Adrenal gland (tissue), 5 donors: ENCODE data around the gene NEXMIF.

ENCODE experiments used
- CTCF ChIP-seq, 6 experiments: fragments of 450-650 bp in 4 of 6; fragments of 200-600 bp in 2 of 6; sonication (generic) in 1 of 6; IDR thresholded peaks; 1 replicate in 5 of 6; 2 replicates in 1 of 6; pipeline versions ENCODE4 v1.5.1 to v1.8.0; 2016 to 2021; ENCODE audit warnings: antibody characterized with exemption in 6 of 6, mild to moderate bottlenecking in 2 of 6, moderate library complexity in 1 of 6
- POLR2A ChIP-seq, 2 donors: fragments of 450-650 bp; IDR thresholded peaks; one replicate each; pipeline ENCODE4 v1.6.1; 2017; ENCODE audit warnings: antibody characterized with exemption in 2 of 2, mild to moderate bottlenecking in 2 of 2, moderate library complexity in 1 of 2
- donor health status: DM: no; HTN: no; CAD: no.

DNA sequence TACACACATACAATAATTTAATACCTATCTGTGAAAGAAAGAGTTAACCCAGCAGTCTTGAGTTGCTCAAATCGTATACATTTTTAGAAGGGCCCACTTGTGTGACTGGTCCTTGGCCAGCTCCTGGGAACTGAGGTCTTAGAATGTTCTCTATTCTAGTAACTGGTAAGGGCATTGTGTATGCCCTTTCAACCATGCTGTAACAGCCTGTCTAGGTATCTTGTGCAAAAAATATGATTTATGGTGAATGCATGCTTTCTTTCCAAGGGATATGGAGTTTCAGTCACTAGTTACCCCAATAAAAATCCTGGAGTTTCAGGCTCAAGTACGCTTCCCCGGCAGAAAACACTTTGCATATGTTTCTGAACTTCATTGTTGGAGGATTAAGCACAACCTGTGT is 140.6 kb downstream of the NEXMIF start:
- TF ChIP-seq CTCF (IDR thresholded peaks at IDR 0.05), result no peak
- no peak for TF ChIP-seq POLR2A (IDR thresholded peaks at IDR 0.05)
